ENCODE data around the gene CREM.

CREM gene

GRCh38 chr10:35224045-35224740 lies 97.5 kb downstream of the CREM start:
- DNase-seq, result no peak

GRCh38 chr10:35225204-35225603 lies 98.6 kb downstream of the CREM start:
- DNase-seq, result no peak

GRCh38 chr10:35226507-35226906 lies 99.9 kb downstream of the CREM start:
- no peak for DNase-seq

- DNase-seq, result no peak
Measured at GRCh38 chr10:35228058-35228457, 101.4 kb downstream of the CREM start.

- DNase-seq, result no peak
Measured at GRCh38 chr10:35231646-35232045, 105.0 kb downstream of the CREM start.

GRCh38 chr10:35232527-35232926 lies 105.9 kb downstream of the CREM start:
- peak; percentile 7 for DNase-seq

GRCh38 chr10:35234073-35234472 lies 107.4 kb downstream of the CREM start:
- no peak for DNase-seq

- DNase-seq, result no peak
Measured at GRCh38 chr10:35236739-35237138, 110.1 kb downstream of the CREM start.

GRCh38 chr10:35237766-35238512 lies 111.3 kb downstream of the CREM start:
- no peak for DNase-seq

GRCh38 chr10:35244549-35244948 lies 117.9 kb downstream of the CREM start:
- no peak for DNase-seq

GRCh38 chr10:35246770-35247343 lies 120.2 kb downstream of the CREM start:
- DNase-seq, result no peak

GRCh38 chr10:35251373-35252100 lies 124.9 kb downstream of the CREM start:
- no peak for DNase-seq

- no peak for DNase-seq
Measured at GRCh38 chr10:35257057-35257983, 130.7 kb downstream of the CREM start.

- DNase-seq, result no peak
Measured at GRCh38 chr10:35259769-35260397, 133.2 kb downstream of the CREM start.

GRCh38 chr10:35262436-35262835 lies 135.8 kb downstream of the CREM start:
- no peak for DNase-seq
